A673 (cell line): Measurements from ENCODE around the gene ING5.

Experiments
- EZH2 ChIP-seq: fragments of 200-600 bp; sonication (generic); IDR thresholded peaks from 2 replicates; pipeline ENCODE4 v1.6.1; 2017; ENCODE audit warnings: borderline replicate concordance, low read depth, mild to moderate bottlenecking, mixed read lengths, antibody characterized with exemption, low read length; ENCODE audit not compliant: poor library complexity, severe bottlenecking
- TF ChIP-seq, protein P1 (sequence below): fragments of 300-800, 200-600 bp; sonication (generic); conservative IDR thresholded peaks from 2 replicates; pipeline ENCODE4 v1.5.1; 2017; ENCODE audit warnings: low read depth, mild to moderate bottlenecking, antibody characterized with exemption, low read length, moderate library complexity, mixed read lengths

DNA sequence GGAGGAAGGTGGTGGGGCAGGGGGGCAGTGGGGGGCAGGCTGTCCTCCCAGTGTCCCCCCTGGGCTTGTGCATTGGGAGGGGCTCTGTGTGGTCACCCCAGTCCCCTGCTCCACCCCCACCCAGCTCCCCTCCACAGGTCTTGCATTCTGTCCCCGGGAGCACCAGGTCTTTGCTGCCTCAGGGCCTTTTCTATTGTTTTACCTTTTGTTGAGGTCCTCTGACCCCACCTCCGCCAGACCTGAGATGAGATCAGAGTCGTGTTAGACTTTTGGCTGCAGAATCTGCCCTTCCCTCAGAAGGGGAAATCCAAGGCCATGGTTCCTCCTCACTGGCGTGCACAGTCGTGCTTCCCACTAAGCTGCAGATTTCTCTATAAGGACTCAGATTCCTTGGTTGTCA lies 43.5 kb upstream of the ING5 start:
- TF ChIP-seq, protein P1, sequence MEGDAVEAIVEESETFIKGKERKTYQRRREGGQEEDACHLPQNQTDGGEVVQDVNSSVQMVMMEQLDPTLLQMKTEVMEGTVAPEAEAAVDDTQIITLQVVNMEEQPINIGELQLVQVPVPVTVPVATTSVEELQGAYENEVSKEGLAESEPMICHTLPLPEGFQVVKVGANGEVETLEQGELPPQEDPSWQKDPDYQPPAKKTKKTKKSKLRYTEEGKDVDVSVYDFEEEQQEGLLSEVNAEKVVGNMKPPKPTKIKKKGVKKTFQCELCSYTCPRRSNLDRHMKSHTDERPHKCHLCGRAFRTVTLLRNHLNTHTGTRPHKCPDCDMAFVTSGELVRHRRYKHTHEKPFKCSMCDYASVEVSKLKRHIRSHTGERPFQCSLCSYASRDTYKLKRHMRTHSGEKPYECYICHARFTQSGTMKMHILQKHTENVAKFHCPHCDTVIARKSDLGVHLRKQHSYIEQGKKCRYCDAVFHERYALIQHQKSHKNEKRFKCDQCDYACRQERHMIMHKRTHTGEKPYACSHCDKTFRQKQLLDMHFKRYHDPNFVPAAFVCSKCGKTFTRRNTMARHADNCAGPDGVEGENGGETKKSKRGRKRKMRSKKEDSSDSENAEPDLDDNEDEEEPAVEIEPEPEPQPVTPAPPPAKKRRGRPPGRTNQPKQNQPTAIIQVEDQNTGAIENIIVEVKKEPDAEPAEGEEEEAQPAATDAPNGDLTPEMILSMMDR = no peak
- no peak for TF ChIP-seq EZH2
